ENCODE data around the gene RHBDD3.

RHBDD3 gene

GRCh38 chr22:29267858-29268510 is at the start of gene RHBDD3, which contains the start of gene EWSR1:
Gene RHBDD3, minus strand, starts transcription at chr22:29267981. Its CDS starts 2,355 bp downstream, at chr22:29265626.
Gene EWSR1, plus strand, starts transcription at chr22:29268268. Its CDS starts 69 bp downstream, at chr22:29268337.
- no peak for TF ChIP-seq CTCF (IDR thresholded peaks at IDR 0.05; ENCODE audit: borderline replicate concordance, control extremely low read depth, extremely low read depth, insufficient read depth, missing control alignments)
- in situ Hi-C loops (cut with MboI; ENCODE audit: low sequenced_read_pairs, unreplicated experiment), result no loop called here
- DNase-seq (ENCODE audit: low spot score), result peak; percentile 96

GRCh38 chr22:29316141-29316828 is 48.5 kb upstream of the RHBDD3 start:
- no peak for DNase-seq (ENCODE audit: low spot score)
- in situ Hi-C loops (cut with MboI; ENCODE audit: low sequenced_read_pairs, unreplicated experiment), result no loop called here
- TF ChIP-seq CTCF (IDR thresholded peaks at IDR 0.05; ENCODE audit: borderline replicate concordance, control extremely low read depth, extremely low read depth, insufficient read depth, missing control alignments), result no peak

GRCh38 chr22:29315286-29316140 is 47.7 kb upstream of the RHBDD3 start, which contains the start of gene RASL10A:
Gene RASL10A, minus strand, starts transcription at chr22:29315697. Its CDS starts 451 bp downstream, at chr22:29315246.
- TF ChIP-seq CTCF (IDR thresholded peaks at IDR 0.05; ENCODE audit: borderline replicate concordance, control extremely low read depth, extremely low read depth, insufficient read depth, missing control alignments), result no peak
- in situ Hi-C loops (cut with MboI; ENCODE audit: low sequenced_read_pairs, unreplicated experiment), result no loop called here
- no peak for DNase-seq (ENCODE audit: low spot score)

- in situ Hi-C loops (cut with MboI; ENCODE audit: low sequenced_read_pairs, unreplicated experiment), result no loop called here
- no peak for DNase-seq (ENCODE audit: low spot score)
- no peak for TF ChIP-seq CTCF (IDR thresholded peaks at IDR 0.05; ENCODE audit: borderline replicate concordance, control extremely low read depth, extremely low read depth, insufficient read depth, missing control alignments)
Measured at GRCh38 chr22:29314537-29315285, 46.9 kb upstream of the RHBDD3 start.

- DNase-seq (ENCODE audit: low spot score), result peak; percentile 43
- no peak for TF ChIP-seq CTCF (IDR thresholded peaks at IDR 0.05; ENCODE audit: borderline replicate concordance, control extremely low read depth, extremely low read depth, insufficient read depth, missing control alignments)
- in situ Hi-C loops (cut with MboI; ENCODE audit: low sequenced_read_pairs, unreplicated experiment), result no loop called here
Measured at GRCh38 chr22:29313576-29314466, 46.0 kb upstream of the RHBDD3 start.

All from GM13976 (cell line).